HAP-1 (cell line): ENCODE measurements around the gene PTGES3.
A peak's percentile ranks its signal among the peaks of the same experiment; 100 is the strongest.

Source experiments
- DNase-seq, 2 experiments: peaks; one replicate each; pipeline ENCODE4 v3.0.0-alpha.2; 2016 to 2020; ENCODE audit warnings: low spot score in 2 of 2
- H3K27me3 ChIP-seq: fragments of 250-450 bp; sonication (Bioruptor Pico); 2 replicates; pipeline ENCODE4 v1.5.1; 2020; ENCODE audit warnings: low read depth, mild to moderate bottlenecking, moderate library complexity
- H3K36me3 ChIP-seq: fragments of 250-450 bp; sonication (Bioruptor Pico); replicated peaks from 2 replicates; pipeline ENCODE4 v1.5.1; 2020; ENCODE audit warnings: mild to moderate bottlenecking
- H3K4me1 ChIP-seq: fragments of 250-450 bp; sonication (Bioruptor Pico); 2 replicates; pipeline ENCODE4 v1.5.1; 2020; ENCODE audit warnings: mild to moderate bottlenecking
- H3K4me3 ChIP-seq: fragments of 250-450 bp; sonication (Bioruptor Pico); 2 replicates; pipeline ENCODE4 v1.5.1; 2020; ENCODE audit warnings: mild to moderate bottlenecking, moderate library complexity
- H3K9me3 ChIP-seq: fragments of 250-450 bp; sonication (Bioruptor Pico); 2 replicates; pipeline ENCODE4 v1.5.1; 2020; ENCODE audit warnings: mild to moderate bottlenecking, moderate library complexity
- in situ Hi-C: fragments of 300-500 bp; cut with MboI; formaldehyde crosslinking; loops from 3 replicates; pipeline ENCODE4 v1.14.3; 2020; ENCODE audit warnings: low sequenced_read_pairs, inconsistent platforms, mixed read lengths

The PTGES3 gene

DNA sequence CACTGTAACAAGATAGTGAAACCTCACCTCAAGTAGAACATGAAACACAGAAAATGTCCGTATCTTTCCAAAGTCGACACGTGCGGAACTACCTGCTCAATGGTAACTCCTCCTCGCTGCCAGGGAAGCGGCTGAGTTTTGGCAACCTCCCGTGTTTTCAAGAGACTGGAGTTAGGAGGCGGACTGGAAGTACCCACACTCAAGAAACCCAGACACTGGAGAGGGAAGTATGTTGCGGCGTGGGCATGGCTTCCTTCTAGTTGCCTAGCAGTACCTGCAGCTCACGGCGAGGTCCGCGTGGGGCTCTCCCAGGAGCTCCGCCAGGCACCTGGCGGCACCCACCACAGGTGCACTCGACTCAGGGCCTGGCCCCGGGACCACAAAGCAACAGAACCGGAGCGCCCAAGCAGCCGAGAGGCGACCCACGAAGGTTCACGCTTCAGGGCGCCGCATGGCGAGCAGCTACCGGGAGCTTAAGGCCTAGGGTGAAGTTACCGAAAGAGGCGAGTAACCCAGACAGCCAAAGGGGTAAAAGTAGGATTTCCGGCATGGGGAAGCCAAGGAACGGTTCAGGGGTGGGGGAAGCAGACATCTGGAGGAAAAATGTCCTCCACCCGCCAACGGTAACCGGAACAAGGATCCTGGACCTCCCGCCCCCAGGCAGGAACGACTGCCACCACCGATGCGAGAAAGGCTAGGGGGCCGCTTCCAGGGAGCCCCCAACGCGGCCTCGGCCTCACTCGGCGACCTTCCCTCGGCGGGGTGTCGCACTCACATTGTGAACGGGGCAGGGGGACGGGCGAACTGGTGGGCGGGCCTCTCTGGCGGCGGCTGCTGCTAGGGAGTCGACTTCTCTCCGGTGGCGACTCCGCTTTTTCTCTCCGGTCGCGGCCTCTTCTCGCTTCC lies 608 bp downstream of the PTGES3 start:
- DNase-seq: peak; percentile 39 to 50
- no peaks in the 10 kb centered on the region for H3K9me3 ChIP-seq
- peak overlapping the region; percentile 98 for H3K4me3 ChIP-seq
- no peaks in the 10 kb centered on the region for H3K27me3 ChIP-seq
- H3K4me1 ChIP-seq: peaks cover 16% of the 10 kb centered on the region
- in situ Hi-C loops: no loop called here
- H3K36me3 ChIP-seq: peaks cover 37% of the 10 kb centered on the region

GRCh38 chr12:56684745-56685359 lies 3.2 kb downstream of the PTGES3 start:
- Histone ChIP-seq H3K4me1 (peaks cover 20% of the 10 kb centered on the region), H3K27me3 (no peaks in the 10 kb centered on the region), H3K9me3 (no peaks in the 10 kb centered on the region), H3K36me3 (peaks cover 53% of the 10 kb centered on the region), H3K4me3 (peak overlapping the region; percentile 98)
- peak in 1 of 2 experiments; percentile 35 for DNase-seq
- in situ Hi-C loops: no loop called here

GRCh38 chr12:56682323-56682722 lies 5.8 kb downstream of the PTGES3 start:
- peak in 1 of 2 experiments; percentile 3 for DNase-seq
- H3K36me3 ChIP-seq: peaks cover 66% of the 10 kb centered on the region
- H3K9me3 ChIP-seq: no peaks in the 10 kb centered on the region
- peaks cover 29% of the 10 kb centered on the region for H3K4me1 ChIP-seq
- no peaks in the 10 kb centered on the region for H3K27me3 ChIP-seq
- in situ Hi-C loops: no loop called here
- no peak overlapping the region for H3K4me3 ChIP-seq

DNA sequence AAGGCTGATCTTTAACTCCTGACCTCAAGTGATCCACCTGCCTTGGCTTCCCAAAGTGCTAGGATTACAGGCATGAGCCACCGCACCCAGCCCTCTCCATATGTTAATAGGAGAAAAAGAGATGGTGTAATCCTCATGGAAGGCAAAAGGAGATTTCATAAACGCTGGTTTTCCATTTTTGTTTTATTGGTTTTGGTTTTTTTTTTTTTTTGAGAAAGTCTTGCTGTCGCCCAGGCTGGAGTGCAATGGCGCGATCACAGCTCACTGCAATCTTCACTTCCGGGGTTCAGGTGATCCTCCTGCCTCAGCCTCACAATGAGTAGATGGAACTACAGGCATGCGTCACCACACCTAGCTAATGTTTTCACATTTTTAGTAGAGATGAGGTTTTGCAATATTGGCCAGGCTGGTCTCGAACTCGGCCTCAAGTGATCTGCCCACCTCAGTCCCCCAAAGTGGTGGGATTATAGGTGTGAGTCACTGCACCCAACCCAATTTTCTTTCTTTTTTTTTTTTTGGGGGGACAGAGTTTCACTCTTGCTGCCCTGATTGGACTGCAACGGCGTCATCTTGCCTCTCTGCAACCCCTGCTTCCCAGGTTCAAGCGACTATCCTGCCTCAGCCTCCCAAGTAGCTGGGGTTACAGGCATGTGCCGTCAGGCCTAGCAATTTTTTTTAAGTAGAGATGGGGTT lies 8.1 kb downstream of the PTGES3 start:
- H3K27me3 ChIP-seq: no peaks in the 10 kb centered on the region
- DNase-seq: peak in 1 of 2 experiments; percentile 5
- H3K36me3 ChIP-seq: peaks cover 59% of the 10 kb centered on the region
- in situ Hi-C loops: no loop called here
- H3K4me1 ChIP-seq: peaks cover 35% of the 10 kb centered on the region
- H3K4me3 ChIP-seq: no peak overlapping the region
- no peaks in the 10 kb centered on the region for H3K9me3 ChIP-seq

DNA sequence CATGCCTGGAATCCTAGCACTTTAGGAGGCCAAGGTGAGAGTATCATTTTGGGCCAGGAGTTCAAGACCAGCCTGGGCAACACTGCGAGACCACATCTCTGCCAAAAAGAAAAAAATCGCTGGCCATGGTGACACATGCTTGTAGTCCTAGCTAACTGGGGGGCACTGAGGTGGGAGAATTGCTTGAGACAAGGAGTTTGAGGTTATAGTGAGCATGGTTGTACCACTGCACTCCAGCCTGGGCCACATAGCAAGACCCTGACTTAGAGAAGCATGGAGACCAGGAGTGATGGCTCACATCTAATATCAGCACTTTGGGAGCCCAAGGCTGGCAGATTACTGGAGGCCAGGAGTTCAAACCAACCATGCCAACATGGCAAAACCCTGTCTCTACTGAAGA lies 9.2 kb downstream of the PTGES3 start:
- peaks cover 58% of the 10 kb centered on the region for H3K36me3 ChIP-seq
- H3K4me1 ChIP-seq: peaks cover 31% of the 10 kb centered on the region
- no peaks in the 10 kb centered on the region for H3K9me3 ChIP-seq
- peak in 1 of 2 experiments; percentile 6 for DNase-seq
- in situ Hi-C loops: no loop called here
- H3K4me3 ChIP-seq: no peak overlapping the region
- no peaks in the 10 kb centered on the region for H3K27me3 ChIP-seq

GRCh38 chr12:56677680-56678079 lies 10.4 kb downstream of the PTGES3 start:
- in situ Hi-C loops: no loop called here
- H3K4me1 ChIP-seq: peaks cover 29% of the 10 kb centered on the region
- peak in 1 of 2 experiments; percentile 4 for DNase-seq

GRCh38 chr12:56676851-56677580 lies 11.1 kb downstream of the PTGES3 start:
- in situ Hi-C loops: no loop called here
- Histone ChIP-seq H3K36me3 (peaks cover 59% of the 10 kb centered on the region), H3K4me1 (peaks cover 29% of the 10 kb centered on the region), H3K4me3 (no peak overlapping the region), H3K27me3 (no peaks in the 10 kb centered on the region), H3K9me3 (no peaks in the 10 kb centered on the region)
- DNase-seq: no peak

More at GRCh38 chr12:56677680-56678079, 10.4 kb downstream of the PTGES3 start:
- Histone ChIP-seq H3K36me3 (peaks cover 59% of the 10 kb centered on the region), H3K4me3 (no peak overlapping the region), H3K9me3 (no peaks in the 10 kb centered on the region), H3K27me3 (no peaks in the 10 kb centered on the region)

GRCh38 chr12:56671608-56672007 lies 16.5 kb downstream of the PTGES3 start:
- H3K4me3 ChIP-seq: no peak overlapping the region
- in situ Hi-C loops: no loop called here
- no peak for DNase-seq
- no peaks in the 10 kb centered on the region for H3K9me3 ChIP-seq
- peaks cover 8% of the 10 kb centered on the region for H3K4me1 ChIP-seq
- H3K27me3 ChIP-seq: no peaks in the 10 kb centered on the region
- peaks cover 78% of the 10 kb centered on the region for H3K36me3 ChIP-seq

DNA sequence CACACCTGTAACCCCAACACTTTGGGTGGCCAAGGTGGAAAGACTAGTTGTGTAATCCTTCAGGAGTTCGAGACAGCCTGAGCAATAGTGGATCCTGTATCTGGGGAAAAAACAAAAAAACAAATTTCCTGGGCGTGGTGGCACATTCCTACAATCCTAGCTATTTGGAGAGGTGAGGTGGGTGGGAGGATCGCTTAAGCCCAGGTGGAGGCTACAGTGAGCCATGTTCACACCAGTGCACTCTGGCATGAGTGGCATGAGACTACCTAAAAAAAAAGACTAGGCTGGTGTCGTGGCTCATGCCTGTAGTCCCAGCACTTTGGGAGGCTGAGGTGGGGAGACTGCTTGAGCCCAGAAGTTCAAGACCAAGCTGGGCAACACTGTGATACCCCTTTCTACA lies 17.2 kb downstream of the PTGES3 start:
- peak in 1 of 2 experiments; percentile 3 for DNase-seq
- Histone ChIP-seq H3K4me3 (no peak overlapping the region), H3K4me1 (peaks cover 4% of the 10 kb centered on the region; the same call in 1 of the 2 replicates), H3K27me3 (no peaks in the 10 kb centered on the region), H3K36me3 (peaks cover 80% of the 10 kb centered on the region), H3K9me3 (no peaks in the 10 kb centered on the region)
- in situ Hi-C loops: no loop called here

DNA sequence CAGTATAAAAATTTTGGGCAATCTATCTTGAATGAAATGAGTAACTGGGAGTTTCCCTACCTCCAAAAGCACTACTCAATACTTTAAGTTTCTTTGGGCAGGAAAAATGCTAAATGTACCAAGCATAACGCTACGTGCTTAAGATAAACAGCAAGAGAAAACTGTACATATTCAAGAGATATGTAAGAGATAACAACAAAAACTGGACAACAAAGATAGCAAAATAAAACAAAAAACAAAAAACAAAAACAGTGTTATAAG lies 20.0 kb downstream of the PTGES3 start:
- in situ Hi-C loops: no loop called here
- peaks cover 98% of the 10 kb centered on the region for H3K36me3 ChIP-seq

DNA sequence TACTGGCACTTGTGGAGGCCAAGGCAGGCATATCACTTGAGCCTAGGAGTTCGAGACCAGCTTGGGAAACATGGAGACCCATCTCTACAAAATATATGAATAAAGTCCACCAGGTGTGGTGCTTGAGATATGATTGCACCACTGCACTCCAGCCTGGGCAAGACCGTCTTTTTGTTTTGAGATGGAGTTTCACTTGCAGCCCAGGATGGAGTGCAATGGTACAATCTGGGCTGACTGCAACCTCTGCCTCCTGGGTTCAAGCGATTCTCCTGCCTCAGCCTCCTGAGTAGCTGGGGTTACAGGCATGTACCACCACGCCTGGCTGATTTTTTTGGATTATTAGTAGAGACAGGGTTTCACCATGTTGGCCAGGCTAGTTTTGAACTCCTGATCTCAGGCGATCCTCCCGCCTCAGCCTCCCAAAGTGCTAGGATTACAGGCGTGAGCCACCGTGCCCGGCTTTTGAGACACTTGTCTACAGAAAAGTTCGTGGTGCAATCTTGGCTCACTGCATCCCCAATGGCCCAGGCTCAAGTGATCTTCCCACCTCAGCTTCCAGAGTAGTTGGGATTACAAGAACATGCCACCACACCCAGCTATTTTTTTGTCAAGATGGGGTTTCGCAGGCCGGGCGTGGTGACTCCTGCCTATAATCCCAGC lies 26.0 kb downstream of the PTGES3 start:
- no peaks in the 10 kb centered on the region for H3K4me1 ChIP-seq
- no peaks in the 10 kb centered on the region for H3K9me3 ChIP-seq
- no peaks in the 10 kb centered on the region for H3K27me3 ChIP-seq
- H3K4me3 ChIP-seq: no peak overlapping the region
- peaks cover 41% of the 10 kb centered on the region for H3K36me3 ChIP-seq
- in situ Hi-C loops: no loop called here
- DNase-seq: peak in 1 of 2 experiments; percentile 7

More for the DNA sequence above, 20.0 kb downstream of the PTGES3 start:
- H3K27me3 ChIP-seq: no peaks in the 10 kb centered on the region
- peaks cover 4% of the 10 kb centered on the region; the same call in 1 of the 2 replicates for H3K4me1 ChIP-seq
- no peaks in the 10 kb centered on the region for H3K9me3 ChIP-seq
- no peak for DNase-seq
- H3K4me3 ChIP-seq: no peak overlapping the region

GRCh38 chr12:56661560-56661959 lies 26.5 kb downstream of the PTGES3 start:
- in situ Hi-C loops: no loop called here
- Histone ChIP-seq H3K36me3 (peaks cover 35% of the 10 kb centered on the region), H3K9me3 (no peaks in the 10 kb centered on the region), H3K4me3 (no peak overlapping the region), H3K4me1 (no peaks in the 10 kb centered on the region), H3K27me3 (no peaks in the 10 kb centered on the region)
- peak in 1 of 2 experiments; percentile 6 for DNase-seq

GRCh38 chr12:56658921-56659320 lies 29.2 kb downstream of the PTGES3 start:
- H3K9me3 ChIP-seq: peaks cover 6% of the 10 kb centered on the region
- peaks cover 11% of the 10 kb centered on the region for H3K36me3 ChIP-seq
- no peak overlapping the region for H3K4me3 ChIP-seq
- in situ Hi-C loops: no loop called here
- no peaks in the 10 kb centered on the region for H3K4me1 ChIP-seq
- no peaks in the 10 kb centered on the region for H3K27me3 ChIP-seq
- DNase-seq: no peak
